Measurements from ENCODE around the gene YAE1. TPM values are rescaled to one million over a fixed set of nuclear protein-coding genes. Genes with fewer than 3 reads are reported as not detected.

YAE1 gene
- total RNA-seq, 4 donors from 2014 or later, result 1.4 to 22.9 (median 13.3) TPM

DNA sequence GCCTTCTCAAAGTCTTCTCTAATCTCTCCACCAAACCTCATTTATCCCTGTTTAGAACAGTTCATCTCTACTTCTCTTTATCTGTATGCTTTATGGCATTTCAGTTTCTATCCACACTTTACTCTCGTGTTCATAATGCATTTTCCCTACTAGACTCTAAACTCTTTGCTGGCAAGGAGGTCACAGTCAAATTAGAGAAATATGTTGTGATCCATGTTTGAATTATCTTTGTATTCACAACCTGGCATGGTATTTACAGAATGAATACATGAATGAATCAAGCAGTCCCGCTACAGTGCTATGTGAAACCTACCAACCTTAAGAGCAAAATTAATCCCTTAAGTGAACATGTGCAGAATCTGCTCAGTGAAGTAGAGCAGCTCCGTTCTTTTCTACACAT lies 12.8 kb upstream of the YAE1 start:
- H3K4me3 ChIP-seq, result no peak overlapping the region
- H3K27me3 ChIP-seq, result no peaks in the 10 kb centered on the region
- TF ChIP-seq POLR2AphosphoS5 (IDR thresholded peaks at IDR 0.05) (no peak), EP300 (IDR thresholded peaks at IDR 0.05; ENCODE audit: low read depth) (no peak), POLR2A (IDR thresholded peaks at IDR 0.05) (no peak)
- TF ChIP-seq, protein P1, sequence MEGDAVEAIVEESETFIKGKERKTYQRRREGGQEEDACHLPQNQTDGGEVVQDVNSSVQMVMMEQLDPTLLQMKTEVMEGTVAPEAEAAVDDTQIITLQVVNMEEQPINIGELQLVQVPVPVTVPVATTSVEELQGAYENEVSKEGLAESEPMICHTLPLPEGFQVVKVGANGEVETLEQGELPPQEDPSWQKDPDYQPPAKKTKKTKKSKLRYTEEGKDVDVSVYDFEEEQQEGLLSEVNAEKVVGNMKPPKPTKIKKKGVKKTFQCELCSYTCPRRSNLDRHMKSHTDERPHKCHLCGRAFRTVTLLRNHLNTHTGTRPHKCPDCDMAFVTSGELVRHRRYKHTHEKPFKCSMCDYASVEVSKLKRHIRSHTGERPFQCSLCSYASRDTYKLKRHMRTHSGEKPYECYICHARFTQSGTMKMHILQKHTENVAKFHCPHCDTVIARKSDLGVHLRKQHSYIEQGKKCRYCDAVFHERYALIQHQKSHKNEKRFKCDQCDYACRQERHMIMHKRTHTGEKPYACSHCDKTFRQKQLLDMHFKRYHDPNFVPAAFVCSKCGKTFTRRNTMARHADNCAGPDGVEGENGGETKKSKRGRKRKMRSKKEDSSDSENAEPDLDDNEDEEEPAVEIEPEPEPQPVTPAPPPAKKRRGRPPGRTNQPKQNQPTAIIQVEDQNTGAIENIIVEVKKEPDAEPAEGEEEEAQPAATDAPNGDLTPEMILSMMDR (IDR thresholded peaks at IDR 0.05), result no peak
- intact Hi-C loops (cut with DNase I; ENCODE audit: low total_unique reads), result no loop called here
- no peak overlapping the region for H3K27ac ChIP-seq
- no peak for DNase-seq
- 69 to 73% methylated on average over 3 of the region's 3 CpGs for WGBS, 2 donors (ENCODE audit: low coverage in 1 of 2)
- peaks cover 0 to 2% of the 10 kb centered on the region in 2 donors for H3K9me3 ChIP-seq
- in situ Hi-C loops (cut with MboI; ENCODE audit: low pct_ligation_motif_present in 1 of 4, low pct_unique_long_range_greater_than_20kb in 1 of 4, low sequenced_read_pairs in 3 of 4), result no loop called here
- H3K4me1 ChIP-seq, result no peaks in the 10 kb centered on the region
- H3K36me3 ChIP-seq, result no peaks in the 10 kb centered on the region

DNA sequence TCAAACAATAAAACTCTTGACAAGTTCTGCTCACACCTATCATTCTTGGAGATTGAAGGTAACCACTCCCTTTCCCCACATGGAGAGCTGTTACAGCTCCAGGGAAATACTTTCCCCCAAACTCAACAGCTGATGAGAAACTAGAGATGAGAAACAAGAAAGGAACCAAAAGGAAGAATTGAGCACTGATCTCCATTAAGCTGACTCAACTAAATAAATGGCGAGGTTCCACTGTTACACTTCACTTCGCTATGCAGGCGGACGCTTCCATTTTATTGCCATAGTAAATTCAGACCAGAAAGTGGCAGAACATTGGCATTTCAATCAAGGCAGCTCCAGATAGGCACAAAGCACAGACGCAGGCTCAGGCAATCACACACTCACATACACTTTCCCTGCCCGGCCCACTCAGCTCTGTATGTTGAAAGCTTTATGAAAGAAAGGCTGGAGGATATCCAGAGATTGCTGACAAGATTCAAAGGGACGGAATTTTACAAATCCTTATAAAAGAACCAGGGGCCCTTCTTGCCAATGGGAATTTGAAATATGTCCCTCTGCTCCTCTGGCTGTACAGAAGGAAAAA lies 11.5 kb upstream of the YAE1 start:
- H3K4me3 ChIP-seq, result no peak overlapping the region
- H3K27ac ChIP-seq, result no peak overlapping the region
- H3K9me3 ChIP-seq, result no peaks in the 10 kb centered on the region
- no peaks in the 10 kb centered on the region for H3K4me1 ChIP-seq
- TF ChIP-seq POLR2A (IDR thresholded peaks at IDR 0.05) (no peak), EP300 (IDR thresholded peaks at IDR 0.05; ENCODE audit: low read depth) (no peak), POLR2AphosphoS5 (IDR thresholded peaks at IDR 0.05) (no peak)
- TF ChIP-seq, protein P1 (IDR thresholded peaks at IDR 0.05), result no peak
- intact Hi-C loops (cut with DNase I; ENCODE audit: low total_unique reads) (no loop called here), in situ Hi-C loops (cut with MboI; ENCODE audit: low pct_ligation_motif_present in 1 of 4, low pct_unique_long_range_greater_than_20kb in 1 of 4, low sequenced_read_pairs in 3 of 4) (no loop called here)
- DNase-seq, result no peak
- H3K36me3 ChIP-seq, result no peaks in the 10 kb centered on the region
- WGBS, 2 donors (ENCODE audit: low coverage in 1 of 2), result 56 to 58% methylated on average over 3 to 7 of the region's 7 CpGs
- H3K27me3 ChIP-seq, result no peaks in the 10 kb centered on the region

DNA sequence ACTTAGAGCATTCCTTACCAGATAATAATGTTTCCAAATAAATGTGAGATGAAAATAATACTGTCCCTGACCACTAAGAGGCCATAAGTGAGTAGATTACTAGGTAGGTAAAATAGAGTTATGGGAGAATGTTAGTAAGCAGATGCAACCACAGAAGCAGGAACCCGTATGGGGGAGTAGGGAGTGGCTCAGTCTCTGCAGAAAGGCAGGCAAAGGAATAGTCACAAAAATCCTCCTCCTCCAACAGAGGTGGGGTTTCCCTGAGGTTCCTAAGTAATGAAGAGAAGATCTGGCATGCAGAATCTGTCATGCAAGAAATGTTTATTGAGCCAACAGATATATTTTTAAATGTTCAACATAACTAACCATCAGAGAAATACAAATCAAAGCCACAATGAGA lies 9.0 kb upstream of the YAE1 start:
- 18 to 36% methylated on average over 1 of the region's 1 CpG for WGBS, 2 donors (ENCODE audit: low coverage in 1 of 2)
- no peak overlapping the region for H3K27ac ChIP-seq
- no peak for TF ChIP-seq POLR2A (IDR thresholded peaks at IDR 0.05)
- no peak for TF ChIP-seq EP300 (IDR thresholded peaks at IDR 0.05; ENCODE audit: low read depth)
- TF ChIP-seq, protein P1 (IDR thresholded peaks at IDR 0.05), result no peak
- TF ChIP-seq POLR2AphosphoS5 (IDR thresholded peaks at IDR 0.05), result no peak
- H3K4me3 ChIP-seq, result no peak overlapping the region
- no peaks in the 10 kb centered on the region for H3K9me3 ChIP-seq
- no peaks in the 10 kb centered on the region for H3K36me3 ChIP-seq
- no peaks in the 10 kb centered on the region for H3K27me3 ChIP-seq
- no peaks in the 10 kb centered on the region for H3K4me1 ChIP-seq
- in situ Hi-C loops (cut with MboI; ENCODE audit: low pct_ligation_motif_present in 1 of 4, low pct_unique_long_range_greater_than_20kb in 1 of 4, low sequenced_read_pairs in 3 of 4), result no loop called here
- intact Hi-C loops (cut with DNase I; ENCODE audit: low total_unique reads), result no loop called here
- DNase-seq, result no peak

DNA sequence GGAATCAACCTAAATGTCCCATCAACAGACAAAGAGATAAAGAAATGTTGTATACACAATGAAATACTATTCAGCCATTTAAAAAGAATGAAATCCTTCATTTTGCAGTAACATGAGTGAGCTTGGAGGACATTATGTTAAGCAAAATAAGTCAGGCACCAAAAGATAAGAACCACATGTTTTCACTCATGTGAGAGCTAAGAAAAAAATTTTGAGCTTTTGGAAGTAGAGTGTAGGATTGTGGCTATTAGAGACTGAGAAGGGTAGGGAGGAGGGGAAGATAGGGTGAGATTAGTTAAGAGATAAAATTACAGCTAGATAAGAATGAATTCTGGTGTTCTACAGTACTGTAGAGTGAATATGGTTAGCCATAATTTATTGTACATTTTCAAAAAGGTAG lies 8.3 kb upstream of the YAE1 start:
- DNase-seq, result no peak
- Histone ChIP-seq H3K9me3 (no peaks in the 10 kb centered on the region), H3K4me1 (no peaks in the 10 kb centered on the region), H3K27me3 (no peaks in the 10 kb centered on the region), H3K36me3 (no peaks in the 10 kb centered on the region), H3K27ac (no peak overlapping the region), H3K4me3 (no peak overlapping the region)
- intact Hi-C loops (cut with DNase I; ENCODE audit: low total_unique reads) (no loop called here), in situ Hi-C loops (cut with MboI; ENCODE audit: low pct_ligation_motif_present in 1 of 4, low pct_unique_long_range_greater_than_20kb in 1 of 4, low sequenced_read_pairs in 3 of 4) (no loop called here)
- TF ChIP-seq POLR2A (IDR thresholded peaks at IDR 0.05), result no peak
- TF ChIP-seq POLR2AphosphoS5 (IDR thresholded peaks at IDR 0.05), result no peak
- no peak for TF ChIP-seq EP300 (IDR thresholded peaks at IDR 0.05; ENCODE audit: low read depth)
- TF ChIP-seq, protein P1 (IDR thresholded peaks at IDR 0.05), result no peak

Measured in transverse colon (tissue), 4 donors.